ENCODE data around the gene IL20. TPM values are rescaled to one million over a fixed set of nuclear protein-coding genes. Genes with fewer than 3 reads are reported as not detected.

The IL20 gene
- total and polyA plus RNA-seq, 8 donors: not detected

DNA sequence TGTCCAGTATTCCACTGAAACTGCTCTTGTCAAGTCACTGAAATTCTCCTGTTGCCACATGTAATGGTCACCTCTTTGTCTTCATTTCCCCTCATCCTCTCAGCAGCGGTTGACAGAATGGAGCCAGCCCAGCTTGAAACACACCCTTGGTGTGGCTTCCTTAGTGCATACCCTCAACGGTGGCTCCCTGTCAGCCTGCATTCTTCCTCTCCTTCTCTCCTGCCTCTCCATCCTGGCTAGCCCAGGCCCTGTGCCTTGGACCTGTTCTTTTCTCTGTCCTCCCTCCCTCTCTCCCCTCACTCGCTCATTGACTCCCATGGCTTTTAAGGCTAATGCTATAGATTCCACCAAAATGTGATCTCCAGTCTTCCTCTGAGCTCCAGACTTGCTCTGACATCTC, 52.7 kb downstream of the IL20 start:
- ATAC-seq: no peak
- no peaks in the 10 kb centered on the region for H3K9me3 ChIP-seq
- H3K36me3 ChIP-seq: no peaks in the 10 kb centered on the region
- H3K27me3 ChIP-seq: no peaks in the 10 kb centered on the region
- intact Hi-C loops (cut with DNase I): loop anchor here in 1 of 2 donors (5.0 kb wide), 1 partner anchor 191 kb away; no protein-coding TSS in a partner anchor
- H3K4me1 ChIP-seq: peaks cover 4 to 19% of the 10 kb centered on the region in 2 donors
- no peak overlapping the region for H3K27ac ChIP-seq
- TF ChIP-seq, protein P1, sequence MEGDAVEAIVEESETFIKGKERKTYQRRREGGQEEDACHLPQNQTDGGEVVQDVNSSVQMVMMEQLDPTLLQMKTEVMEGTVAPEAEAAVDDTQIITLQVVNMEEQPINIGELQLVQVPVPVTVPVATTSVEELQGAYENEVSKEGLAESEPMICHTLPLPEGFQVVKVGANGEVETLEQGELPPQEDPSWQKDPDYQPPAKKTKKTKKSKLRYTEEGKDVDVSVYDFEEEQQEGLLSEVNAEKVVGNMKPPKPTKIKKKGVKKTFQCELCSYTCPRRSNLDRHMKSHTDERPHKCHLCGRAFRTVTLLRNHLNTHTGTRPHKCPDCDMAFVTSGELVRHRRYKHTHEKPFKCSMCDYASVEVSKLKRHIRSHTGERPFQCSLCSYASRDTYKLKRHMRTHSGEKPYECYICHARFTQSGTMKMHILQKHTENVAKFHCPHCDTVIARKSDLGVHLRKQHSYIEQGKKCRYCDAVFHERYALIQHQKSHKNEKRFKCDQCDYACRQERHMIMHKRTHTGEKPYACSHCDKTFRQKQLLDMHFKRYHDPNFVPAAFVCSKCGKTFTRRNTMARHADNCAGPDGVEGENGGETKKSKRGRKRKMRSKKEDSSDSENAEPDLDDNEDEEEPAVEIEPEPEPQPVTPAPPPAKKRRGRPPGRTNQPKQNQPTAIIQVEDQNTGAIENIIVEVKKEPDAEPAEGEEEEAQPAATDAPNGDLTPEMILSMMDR (IDR thresholded peaks at IDR 0.05): no peak
- H3K4me3 ChIP-seq: no peak overlapping the region
- DNase-seq: no peak

Other genes with a start within 250 kb of the IL20 start
- 10 to 100 TPM; 11.5 to 11.8 TPM for gene DYRK3, start 230.1 kb upstream of the IL20 start, total RNA-seq
- 1 to 10 TPM; 6.1 to 9.9 (median 8.2) TPM for gene DYRK3, start 230.1 kb upstream of the IL20 start, polyA plus RNA-seq (ENCODE audit: insufficient read length in 6 of 6)
- 100 to 1,000 TPM in 1 of 2 donors, 10 to 100 TPM in 1; 92.2 to 113 TPM for gene MAPKAPK2, start 180.7 kb upstream of the IL20 start, total RNA-seq
- gene MAPKAPK2, start 180.7 kb upstream of the IL20 start, polyA plus RNA-seq (ENCODE audit: insufficient read length in 6 of 6): 10 to 100 TPM; 53.1 to 68.5 (median 59.3) TPM
- gene IL19, start 94.8 kb upstream of the IL20 start, total RNA-seq: not detected
- gene IL19, start 94.8 kb upstream of the IL20 start, polyA plus RNA-seq (ENCODE audit: insufficient read length in 6 of 6): not detected
- gene IL10, start 93.1 kb upstream of the IL20 start, total RNA-seq: 1 to 10 TPM; 3.0 to 6.2 TPM
- 1 to 10 TPM in 1 of 6 donors, under 1 TPM in 5; 0.24 to 1.7 (median 0.48) TPM for gene IL10, start 93.1 kb upstream of the IL20 start, polyA plus RNA-seq (ENCODE audit: insufficient read length in 6 of 6)
- under 1 TPM in 1 of 2 donors, not detected in 1; 0.34 TPM for gene IL24, start 31.8 kb downstream of the IL20 start, total RNA-seq
- under 1 TPM; 0.11 to 0.43 (median 0.33) TPM for gene IL24, start 31.8 kb downstream of the IL20 start, polyA plus RNA-seq (ENCODE audit: insufficient read length in 6 of 6)
- gene FCMR, start 56.3 kb downstream of the IL20 start, total RNA-seq: 1 to 10 TPM; 2.7 to 6.7 TPM
- 1 to 10 TPM; 1.4 to 3.0 (median 2.4) TPM for gene FCMR, start 56.3 kb downstream of the IL20 start, polyA plus RNA-seq (ENCODE audit: insufficient read length in 6 of 6)
- 100 to 1,000 TPM; 128 to 587 TPM for gene PIGR, start 80.8 kb downstream of the IL20 start, total RNA-seq
- gene PIGR, start 80.8 kb downstream of the IL20 start, polyA plus RNA-seq (ENCODE audit: insufficient read length in 6 of 6): under 1 TPM; 0.11 to 0.54 (median 0.20) TPM
- not detected for gene FCAMR, start 104.8 kb downstream of the IL20 start, total RNA-seq
- under 1 TPM in 3 of 6 donors, not detected in 3; 0.07 to 0.18 (median 0.07) TPM for gene FCAMR, start 104.8 kb downstream of the IL20 start, polyA plus RNA-seq (ENCODE audit: insufficient read length in 6 of 6)
- 100 to 1,000 TPM; 101 to 212 TPM for gene C1orf116, start 167.1 kb downstream of the IL20 start, total RNA-seq
- 10 to 100 TPM; 27.1 to 58.5 (median 40.2) TPM for gene C1orf116, start 167.1 kb downstream of the IL20 start, polyA plus RNA-seq (ENCODE audit: insufficient read length in 6 of 6)
- 1 to 10 TPM; 7.3 to 9.9 TPM for gene YOD1, start 185.6 kb downstream of the IL20 start, total RNA-seq
- 10 to 100 TPM; 11.6 to 15.0 (median 13.6) TPM for gene YOD1, start 185.6 kb downstream of the IL20 start, polyA plus RNA-seq (ENCODE audit: insufficient read length in 6 of 6)
- 10 to 100 TPM; 52.6 to 63.8 TPM for gene PFKFB2, start 187.7 kb downstream of the IL20 start, total RNA-seq
- gene PFKFB2, start 187.7 kb downstream of the IL20 start, polyA plus RNA-seq (ENCODE audit: insufficient read length in 6 of 6): 10 to 100 TPM; 13.4 to 20.1 (median 16.9) TPM
- 1 to 10 TPM; 4.3 to 6.4 TPM for gene C4BPB, start 223.2 kb downstream of the IL20 start, total RNA-seq
- gene C4BPB, start 223.2 kb downstream of the IL20 start, polyA plus RNA-seq (ENCODE audit: insufficient read length in 6 of 6): under 1 TPM; 0.73 to 0.96 (median 0.86) TPM
- 10 to 100 TPM; 22.2 to 32.1 TPM for gene C4BPA, start 238.6 kb downstream of the IL20 start, total RNA-seq
- 1 to 10 TPM in 1 of 6 donors, under 1 TPM in 5; 0.31 to 7.4 (median 0.51) TPM for gene C4BPA, start 238.6 kb downstream of the IL20 start, polyA plus RNA-seq (ENCODE audit: insufficient read length in 6 of 6)

Data from left lung (tissue), 10 donors.